HG02970 (cell line): ENCODE data around the gene NPAS3.

ENCODE experiments used
- ATAC-seq: cut with Tn5 transposase; IDR thresholded peaks from one replicate; pipeline ENCODE4 v1.9.1; 2021; ENCODE audit warnings: mild to moderate bottlenecking, moderate library complexity, moderate number of reproducible peaks; ENCODE audit not compliant: unreplicated experiment, low FRiP score

The NPAS3 gene

DNA sequence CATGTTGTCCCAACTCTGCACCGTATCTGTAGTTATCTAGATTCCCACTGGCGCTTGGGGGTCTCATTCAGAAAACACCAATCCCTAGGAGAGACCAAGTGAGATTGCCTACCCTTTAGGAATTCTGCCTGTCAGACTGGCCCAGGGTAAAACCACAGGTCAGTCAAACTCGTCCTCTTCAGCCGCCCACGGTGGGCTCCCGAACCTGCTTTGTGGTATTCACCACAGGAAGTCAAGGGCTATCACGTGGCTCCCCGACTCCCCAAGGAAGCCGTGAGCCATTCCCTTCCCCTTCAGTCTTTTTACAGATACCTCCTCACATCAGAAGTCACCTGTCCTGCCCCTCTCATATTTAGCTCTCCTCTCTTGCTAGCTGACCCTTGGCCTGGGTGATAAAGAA, 852.3 kb downstream of the NPAS3 start:
- no peak for ATAC-seq

DNA sequence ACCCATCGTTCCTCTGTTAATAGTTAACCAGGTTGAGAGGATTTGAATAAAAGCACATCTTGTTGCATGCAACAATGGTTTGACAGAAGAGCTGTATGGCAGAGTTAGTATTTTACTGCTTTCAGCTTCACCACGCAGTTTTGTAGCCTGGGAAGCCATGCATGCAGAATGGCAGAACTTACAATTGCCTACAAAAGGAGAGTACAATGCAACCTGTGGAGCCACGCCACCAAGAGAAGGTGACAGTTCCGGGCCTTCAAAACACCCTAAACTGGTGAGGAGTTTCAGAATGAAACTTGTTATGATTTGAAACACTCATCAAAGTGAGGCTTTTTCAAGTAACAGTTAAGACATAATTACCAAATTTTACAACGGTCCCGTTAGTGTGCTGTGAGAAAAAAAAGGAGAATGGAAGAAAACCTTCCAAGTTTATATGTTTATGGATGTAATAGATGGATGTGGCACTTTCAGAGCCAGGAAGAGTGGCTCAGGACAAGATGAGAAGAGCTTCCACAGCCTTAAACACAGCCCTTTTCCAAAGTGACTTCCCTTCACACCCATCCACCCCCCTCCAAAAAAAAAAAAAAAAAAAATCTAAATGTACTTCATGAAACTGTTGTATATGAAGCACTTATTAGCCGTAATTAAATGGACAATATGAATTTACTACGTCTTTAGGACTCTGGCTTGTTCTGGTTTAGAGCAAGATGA, 853.5 kb downstream of the NPAS3 start:
- no peak for ATAC-seq

DNA sequence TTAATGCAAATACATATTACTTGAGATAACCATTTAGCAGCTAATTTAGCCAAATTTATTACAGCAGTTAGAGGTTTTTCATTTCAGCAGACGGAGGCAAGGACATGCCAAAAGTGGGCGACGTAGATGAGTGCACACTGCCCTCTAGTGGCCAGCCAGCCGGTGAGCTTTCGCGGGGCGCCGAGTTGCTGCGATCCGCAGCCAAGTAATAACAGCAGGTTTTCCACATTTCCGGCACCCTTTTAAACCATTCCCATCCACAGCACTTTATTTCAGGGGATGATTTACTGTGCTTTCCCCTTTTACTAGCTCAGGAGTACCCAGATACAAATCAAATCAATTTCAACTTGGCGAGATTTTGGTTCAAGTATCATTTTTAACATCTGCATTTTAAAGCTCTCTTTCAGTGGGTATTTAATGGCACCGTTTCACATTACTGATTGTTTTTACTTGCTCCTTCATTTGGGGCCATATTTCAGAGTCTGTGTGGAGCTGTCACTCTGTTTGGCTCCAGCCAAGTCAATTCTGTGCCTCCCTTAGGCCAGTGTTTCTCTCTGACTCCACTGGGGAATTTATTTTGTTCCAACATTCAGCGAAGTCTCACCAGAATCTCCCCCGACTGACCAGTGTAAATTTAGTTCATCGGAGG, 854.2 kb downstream of the NPAS3 start:
- ATAC-seq, result peak; percentile 65

DNA sequence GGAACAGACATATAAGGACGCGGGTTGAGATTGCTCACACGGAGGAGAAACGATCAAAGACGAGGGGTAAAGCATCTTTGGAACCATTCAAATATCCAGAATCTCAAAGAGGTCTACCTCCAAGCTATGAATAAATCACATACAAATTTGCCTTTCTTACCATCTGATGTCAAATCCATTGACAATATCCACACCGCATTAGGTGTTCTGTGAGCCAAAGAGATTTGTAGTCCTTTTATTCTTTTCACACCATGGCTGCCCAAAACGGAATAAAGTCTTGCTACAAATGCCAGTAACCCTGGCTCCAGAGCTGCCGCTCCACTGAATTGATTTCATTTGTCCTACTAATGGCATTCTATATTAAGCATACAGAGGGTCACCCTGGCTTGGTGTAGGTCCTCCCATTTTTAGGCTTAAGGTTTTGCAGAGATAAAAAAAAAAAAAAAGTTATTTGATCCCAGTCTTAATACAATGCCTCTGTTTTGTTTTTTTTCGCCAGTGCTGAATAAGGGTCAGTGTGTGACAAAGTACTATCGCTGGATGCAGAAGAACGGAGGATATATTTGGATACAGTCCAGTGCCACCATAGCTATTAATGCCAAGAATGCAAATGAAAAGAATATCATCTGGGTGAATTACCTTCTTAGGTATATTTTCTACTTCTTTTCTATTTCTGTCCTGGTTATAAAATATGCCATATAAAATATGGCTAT, 854.9 kb downstream of the NPAS3 start:
- no peak for ATAC-seq

DNA sequence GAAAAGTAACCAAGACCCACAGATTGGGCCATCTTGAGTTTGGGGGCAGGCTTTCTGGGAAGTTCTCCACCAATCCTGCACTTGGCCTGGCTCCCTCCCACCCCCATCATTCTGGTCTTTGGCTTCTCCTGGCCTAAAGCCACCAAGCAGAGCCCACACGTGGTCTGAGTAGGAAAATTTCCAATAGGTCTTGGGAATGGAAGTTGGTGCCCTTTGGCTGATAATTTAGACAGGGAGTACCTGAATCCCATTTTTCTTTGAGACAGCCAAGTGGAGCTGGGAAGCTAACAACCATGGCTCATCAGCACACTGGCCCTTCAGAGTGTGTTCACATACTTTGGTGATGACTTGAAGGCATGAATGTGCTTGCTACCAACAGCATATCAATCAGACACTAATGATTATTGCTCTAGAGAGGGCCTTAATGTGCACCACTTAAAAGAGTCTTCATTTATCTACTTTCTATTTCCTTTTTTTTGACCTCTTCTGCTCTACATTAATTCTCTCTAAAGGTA, 856.2 kb downstream of the NPAS3 start:
- ATAC-seq, result no peak

DNA sequence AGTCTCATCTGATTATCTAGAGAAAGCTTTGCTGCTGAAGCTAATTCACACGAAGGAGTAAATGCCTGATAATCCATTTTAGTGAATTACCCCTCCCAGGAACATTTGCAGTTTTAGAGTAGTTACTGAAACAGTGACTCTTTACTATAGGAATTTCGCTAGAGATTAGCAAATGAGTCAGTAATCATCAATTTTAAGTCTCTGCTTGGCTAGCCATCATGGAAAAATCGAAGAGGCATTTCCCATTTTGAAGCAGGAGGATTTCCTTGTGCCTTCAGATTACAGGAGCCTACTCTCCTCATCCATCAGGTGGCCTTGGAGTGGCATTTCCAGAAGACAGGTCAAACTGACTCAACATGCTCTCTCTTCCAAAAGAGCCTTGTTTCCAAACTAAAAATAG, 857.7 kb downstream of the NPAS3 start:
- ATAC-seq, result no peak

DNA sequence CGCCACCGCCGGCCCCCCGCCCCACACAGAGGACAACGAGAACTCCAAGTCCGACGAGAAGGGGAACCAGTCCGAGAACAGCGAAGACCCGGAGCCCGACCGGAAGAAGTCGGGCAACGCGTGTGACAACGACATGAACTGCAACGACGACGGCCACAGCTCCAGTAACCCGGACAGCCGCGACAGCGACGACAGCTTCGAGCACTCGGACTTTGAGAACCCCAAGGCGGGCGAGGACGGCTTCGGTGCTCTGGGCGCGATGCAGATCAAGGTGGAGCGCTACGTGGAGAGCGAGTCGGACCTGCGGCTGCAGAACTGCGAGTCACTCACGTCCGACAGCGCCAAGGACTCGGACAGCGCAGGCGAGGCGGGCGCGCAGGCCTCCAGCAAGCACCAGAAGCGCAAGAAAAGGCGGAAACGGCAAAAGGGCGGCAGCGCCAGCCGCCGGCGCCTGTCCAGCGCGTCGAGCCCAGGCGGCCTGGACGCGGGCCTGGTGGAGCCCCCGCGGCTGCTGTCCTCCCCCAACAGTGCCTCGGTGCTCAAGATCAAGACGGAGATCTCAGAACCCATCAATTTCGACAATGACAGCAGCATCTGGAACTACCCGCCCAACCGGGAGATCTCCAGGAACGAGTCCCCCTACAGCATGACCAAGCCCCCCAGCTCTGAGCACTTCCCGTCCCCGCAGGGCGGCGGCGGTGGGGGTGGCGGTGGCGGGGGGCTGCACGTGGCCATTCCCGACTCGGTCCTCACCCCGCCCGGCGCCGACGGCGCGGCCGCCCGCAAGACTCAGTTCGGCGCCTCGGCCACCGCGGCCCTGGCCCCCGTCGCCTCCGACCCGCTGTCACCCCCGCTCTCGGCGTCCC, 861.3 kb downstream of the NPAS3 start:
- no peak for ATAC-seq

DNA sequence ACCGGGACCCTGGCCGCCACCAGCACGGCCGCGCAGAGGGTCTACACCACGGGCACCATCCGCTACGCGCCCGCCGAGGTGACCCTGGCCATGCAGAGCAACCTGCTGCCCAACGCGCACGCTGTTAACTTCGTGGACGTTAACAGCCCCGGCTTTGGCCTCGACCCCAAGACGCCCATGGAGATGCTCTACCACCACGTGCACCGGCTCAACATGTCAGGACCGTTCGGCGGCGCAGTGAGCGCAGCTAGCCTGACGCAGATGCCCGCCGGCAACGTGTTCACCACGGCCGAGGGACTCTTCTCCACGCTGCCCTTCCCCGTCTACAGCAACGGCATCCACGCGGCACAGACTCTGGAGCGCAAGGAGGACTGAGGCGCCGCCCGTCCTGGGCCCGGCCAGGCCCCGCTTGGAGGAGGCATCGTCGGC, 862.1 kb downstream of the NPAS3 start:
- no peak for ATAC-seq

DNA sequence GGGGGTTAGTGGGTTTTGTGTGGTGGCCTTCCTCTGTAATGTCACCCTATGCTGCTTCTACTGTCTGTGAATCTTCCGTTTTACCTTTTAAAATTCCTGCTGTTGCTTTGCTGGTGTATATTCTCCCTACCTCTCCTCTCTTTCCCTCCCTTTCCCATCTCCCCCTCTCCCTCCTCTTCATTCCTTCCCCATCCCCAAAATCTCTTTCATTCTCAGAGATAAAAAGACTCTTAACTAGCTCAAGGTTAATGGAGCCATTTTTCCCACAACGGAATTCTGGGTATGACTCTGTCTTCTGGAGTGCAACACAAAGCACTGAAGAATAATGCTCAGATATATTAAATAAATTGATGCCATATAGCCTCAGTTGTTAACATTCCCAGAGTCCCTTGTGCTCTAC, 864.1 kb downstream of the NPAS3 start:
- ATAC-seq, result no peak

DNA sequence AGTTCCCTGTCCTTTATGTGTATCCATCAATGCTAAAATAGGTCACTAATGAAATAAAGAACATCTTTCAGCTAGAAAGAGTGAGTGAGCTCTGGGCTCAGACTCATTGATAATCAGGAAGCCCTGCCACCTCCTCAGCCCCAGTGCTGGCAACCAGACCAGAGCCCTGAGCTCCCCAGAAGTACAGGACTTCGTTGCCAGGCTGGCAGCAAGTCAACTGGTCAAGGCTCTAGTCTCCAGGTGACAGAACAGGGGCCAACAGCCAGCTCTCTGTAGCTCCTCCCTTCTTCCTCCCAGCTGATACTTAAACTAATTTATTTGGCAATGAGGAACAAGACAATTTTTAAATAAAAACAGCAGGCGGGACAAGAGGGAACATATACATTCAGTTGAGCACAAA, 866.9 kb downstream of the NPAS3 start:
- no peak for ATAC-seq

DNA sequence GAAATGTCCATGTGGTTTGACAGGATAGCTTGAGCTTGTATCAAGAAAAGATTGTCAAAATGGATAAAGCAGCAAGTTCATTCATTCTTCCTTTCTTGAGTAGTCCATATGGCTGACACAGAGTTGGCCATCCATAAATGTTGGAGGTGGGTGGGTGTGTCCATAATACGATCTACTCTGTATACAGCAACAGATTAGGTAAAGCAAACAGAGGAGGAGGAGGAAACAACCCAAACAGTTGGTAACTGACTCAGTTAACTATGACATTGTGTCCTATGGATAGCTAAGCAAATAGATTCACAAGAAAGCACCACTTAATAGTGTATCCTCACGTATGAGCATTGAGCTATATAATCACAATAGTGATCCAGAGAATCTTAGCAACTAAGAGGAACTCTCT, 868.2 kb downstream of the NPAS3 start:
- ATAC-seq, result no peak

DNA sequence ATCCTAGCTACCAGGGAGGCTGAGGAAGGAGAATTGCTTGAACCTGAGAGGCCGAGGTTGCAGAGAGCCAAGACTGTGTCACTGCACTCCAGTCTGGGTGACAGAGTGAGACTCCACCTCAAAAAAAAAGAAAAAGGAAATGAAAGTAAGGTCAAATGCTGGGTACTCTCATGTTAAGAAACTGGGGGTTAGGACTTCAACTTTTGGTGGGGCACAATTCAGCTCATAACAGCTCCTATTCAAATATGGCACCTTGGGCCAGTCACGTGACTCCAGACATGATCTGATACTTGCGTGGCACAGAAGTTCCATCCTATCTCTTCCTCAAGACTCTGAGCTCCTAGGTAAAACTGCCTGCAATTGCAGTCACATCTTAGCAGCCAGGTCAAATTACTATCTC, 869.5 kb downstream of the NPAS3 start:
- ATAC-seq, result no peak

DNA sequence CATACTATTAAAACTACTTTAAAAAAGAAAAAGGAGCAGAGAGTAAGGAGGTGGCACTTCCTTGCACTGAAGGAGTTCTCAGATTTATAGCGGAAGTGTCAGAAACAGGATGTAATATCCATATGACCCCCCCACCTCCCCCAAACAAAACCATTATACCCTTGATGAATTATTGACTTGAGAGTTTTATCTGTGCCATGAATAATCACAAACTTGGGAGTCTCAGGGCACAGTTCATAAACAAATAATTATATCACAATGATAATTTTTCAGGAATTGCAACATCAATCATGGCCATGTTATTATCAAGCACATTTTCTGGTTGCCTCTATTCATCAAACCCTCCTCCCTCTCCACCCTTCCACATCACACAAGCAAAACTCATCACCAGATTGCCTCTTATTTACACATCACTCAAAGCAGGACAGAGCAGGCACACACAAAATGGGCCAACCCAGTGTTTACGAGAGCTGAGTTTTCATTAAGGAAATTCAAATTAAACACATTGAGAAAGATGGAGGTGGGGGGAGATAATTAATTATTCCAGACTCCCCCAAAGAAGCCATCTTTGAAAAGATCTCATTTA, 870.8 kb downstream of the NPAS3 start:
- ATAC-seq, result no peak

DNA sequence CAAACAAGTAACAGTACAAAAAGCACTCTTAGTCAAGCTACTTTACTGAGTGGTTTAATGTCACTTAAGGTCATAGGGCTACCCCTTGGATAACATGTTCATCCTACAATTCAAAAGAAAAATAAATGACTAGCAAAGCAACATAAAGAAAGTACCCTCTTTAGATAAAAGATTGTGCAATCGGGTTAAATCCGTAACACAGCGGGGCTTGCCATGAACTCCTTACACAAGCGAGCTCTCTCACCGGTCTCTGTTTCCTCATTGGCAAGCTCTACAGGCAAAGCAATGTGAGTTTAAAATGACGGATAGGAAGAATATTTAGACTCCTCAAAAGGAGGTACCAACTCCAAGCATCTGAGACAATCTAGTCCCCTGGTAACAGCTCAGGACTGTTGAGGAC, 871.6 kb downstream of the NPAS3 start:
- no peak for ATAC-seq

DNA sequence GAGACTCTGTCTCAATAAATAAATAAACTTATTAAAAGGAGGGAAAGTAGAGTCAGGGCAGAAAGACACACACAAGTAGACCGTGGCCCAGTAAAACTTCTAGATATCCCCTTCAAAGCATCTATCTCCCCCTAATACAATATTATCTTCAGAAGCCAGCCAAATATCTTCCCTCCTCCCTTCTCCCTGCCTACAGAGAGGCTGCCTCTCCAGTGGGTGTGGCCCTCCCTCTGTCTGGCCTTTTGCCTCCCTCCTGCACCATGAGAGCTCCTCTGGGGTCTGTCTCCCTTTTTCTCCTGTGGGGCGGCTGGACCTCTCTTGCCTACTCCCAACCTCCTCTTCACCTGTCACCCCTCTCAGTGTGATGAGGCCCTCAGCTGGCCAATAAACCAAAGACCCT, 873.0 kb downstream of the NPAS3 start:
- ATAC-seq, result no peak

DNA sequence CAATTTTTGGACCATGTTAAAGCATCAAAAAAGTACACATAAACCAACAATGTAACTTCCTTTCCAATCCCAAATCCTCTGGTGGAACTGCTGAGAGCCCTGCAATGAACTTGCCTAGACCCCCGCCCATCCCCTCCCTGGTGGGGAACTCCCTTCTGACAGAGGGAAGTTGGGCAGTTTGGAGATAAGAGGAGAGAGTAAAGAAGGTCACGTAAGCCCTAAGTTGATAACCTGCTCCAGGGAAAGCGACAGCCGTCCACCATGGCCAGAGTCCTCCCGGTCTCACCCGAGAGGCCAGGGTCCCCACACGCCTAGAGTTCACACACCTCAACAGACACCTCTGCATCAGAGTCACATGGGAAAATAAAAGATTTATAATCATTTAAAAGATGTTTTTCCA, 873.5 kb downstream of the NPAS3 start:
- ATAC-seq, result no peak

DNA sequence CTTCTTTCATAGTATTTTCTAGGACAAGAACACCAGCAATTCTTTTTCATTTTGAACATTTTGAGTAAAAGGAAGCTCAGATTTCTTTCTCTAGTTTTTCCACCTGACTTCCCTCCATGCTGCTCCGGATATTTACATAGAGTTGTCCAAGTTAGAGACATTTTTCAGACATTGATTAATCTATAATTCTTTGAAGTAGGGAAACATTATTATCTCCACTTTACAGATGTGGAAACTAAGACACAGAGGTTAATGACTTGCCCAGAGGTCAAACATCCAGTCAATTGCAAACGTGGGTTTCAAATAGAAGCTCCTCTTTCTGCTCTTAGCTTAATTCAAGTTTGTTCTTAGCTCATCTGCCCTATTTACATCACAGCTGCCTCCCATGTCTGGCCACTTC, 873.9 kb downstream of the NPAS3 start:
- no peak for ATAC-seq

DNA sequence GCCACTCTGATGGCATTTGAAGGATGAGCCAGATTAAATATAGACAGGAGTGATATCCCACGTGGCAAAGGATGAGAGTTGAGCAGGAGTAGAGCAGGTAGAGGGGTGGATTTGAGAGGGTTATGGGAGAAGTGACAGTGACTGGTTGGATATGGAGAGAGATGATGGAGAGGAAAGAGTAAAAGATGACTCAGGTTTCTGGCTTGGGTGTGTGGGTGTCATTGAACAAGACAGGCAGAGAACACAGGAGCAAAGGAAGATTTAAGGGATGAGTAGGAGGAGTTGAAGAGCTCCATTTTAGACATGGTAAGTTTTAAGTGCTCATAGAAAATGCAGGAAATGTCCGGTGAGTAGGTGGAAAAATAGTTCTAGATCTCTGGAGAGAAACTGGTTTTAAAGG, 875.3 kb downstream of the NPAS3 start:
- no peak for ATAC-seq

DNA sequence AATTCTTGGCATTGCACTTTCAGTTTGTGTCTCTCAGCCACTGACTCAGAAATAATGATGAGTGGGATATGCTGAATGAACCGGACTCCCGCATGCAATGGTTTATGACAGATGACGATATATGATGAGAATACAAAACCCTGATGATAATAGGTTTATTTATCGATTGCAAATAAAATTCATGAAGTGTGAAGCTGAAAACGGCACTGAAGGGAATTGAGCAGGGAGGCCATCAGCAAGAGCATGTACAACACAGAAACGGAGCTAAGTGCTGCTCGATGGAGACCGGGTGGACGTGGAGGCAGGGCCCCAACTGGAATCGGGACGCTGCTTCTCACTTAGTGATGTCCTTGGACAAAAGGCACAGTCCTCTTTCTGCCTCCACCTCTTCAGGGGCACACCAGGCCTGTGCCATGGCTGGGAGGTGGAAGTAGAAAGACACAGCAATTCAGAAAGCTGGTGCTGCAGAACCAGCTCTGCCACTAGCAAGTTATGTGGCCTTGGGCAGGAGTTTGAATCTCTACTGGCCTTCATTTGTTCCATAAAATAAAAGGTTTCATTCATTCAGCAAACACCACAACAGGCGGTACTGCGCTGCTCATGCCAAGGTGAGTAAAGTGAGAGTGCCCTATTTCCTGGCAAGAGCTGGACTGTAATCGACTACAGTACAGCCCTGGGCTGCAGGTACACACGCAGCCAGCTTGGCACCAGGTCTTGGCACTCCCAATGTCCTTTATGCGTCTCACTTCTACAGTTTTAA, 895.2 kb downstream of the NPAS3 start:
- no peak for ATAC-seq
